ENCODE measurements around the gene COL4A4.

COL4A4 gene

GRCh38 chr2:227058888-227059399 lies 105.1 kb downstream of the COL4A4 start:
- TF ChIP-seq CTCF (conservative IDR thresholded peaks at IDR 0.05; ENCODE audit: control insufficient read depth, insufficient read depth, low read depth, low read length) = no peak
- no peak for DNase-seq (ENCODE audit: low read depth)

GRCh38 chr2:227057743-227058447 lies 106.1 kb downstream of the COL4A4 start:
- DNase-seq (ENCODE audit: low read depth) = no peak
- no peak for TF ChIP-seq CTCF (conservative IDR thresholded peaks at IDR 0.05; ENCODE audit: control insufficient read depth, insufficient read depth, low read depth, low read length)
- H3K4me3 ChIP-seq (ENCODE audit: control insufficient read depth, low read depth, low read length) = no peak overlapping the region

More at GRCh38 chr2:227058888-227059399, 105.1 kb downstream of the COL4A4 start:
- no peak overlapping the region for H3K4me3 ChIP-seq (ENCODE audit: control insufficient read depth, low read depth, low read length)

- peak; percentile 32 for DNase-seq (ENCODE audit: low read depth)
- no peak overlapping the region for H3K4me3 ChIP-seq (ENCODE audit: control insufficient read depth, low read depth, low read length)
- TF ChIP-seq CTCF (conservative IDR thresholded peaks at IDR 0.05; ENCODE audit: control insufficient read depth, insufficient read depth, low read depth, low read length) = no peak
Observed at GRCh38 chr2:227057060-227057459, 106.9 kb downstream of the COL4A4 start.

GRCh38 chr2:227054006-227054405 lies 110.0 kb downstream of the COL4A4 start:
- DNase-seq (ENCODE audit: low read depth) = no peak
- TF ChIP-seq CTCF (conservative IDR thresholded peaks at IDR 0.05; ENCODE audit: control insufficient read depth, insufficient read depth, low read depth, low read length) = no peak

GRCh38 chr2:227052879-227053278 lies 111.1 kb downstream of the COL4A4 start:
- no peak for TF ChIP-seq CTCF (conservative IDR thresholded peaks at IDR 0.05; ENCODE audit: control insufficient read depth, insufficient read depth, low read depth, low read length)
- no peak overlapping the region for H3K4me3 ChIP-seq (ENCODE audit: control insufficient read depth, low read depth, low read length)
- no peak for DNase-seq (ENCODE audit: low read depth)

More at GRCh38 chr2:227054006-227054405, 110.0 kb downstream of the COL4A4 start:
- no peak overlapping the region for H3K4me3 ChIP-seq (ENCODE audit: control insufficient read depth, low read depth, low read length)

- H3K4me3 ChIP-seq (ENCODE audit: control insufficient read depth, low read depth, low read length) = no peak overlapping the region
- DNase-seq (ENCODE audit: low read depth) = peak; percentile 5
- no peak for TF ChIP-seq CTCF (conservative IDR thresholded peaks at IDR 0.05; ENCODE audit: control insufficient read depth, insufficient read depth, low read depth, low read length)
Observed at GRCh38 chr2:227043981-227044380, 120.0 kb downstream of the COL4A4 start.

Measured in fibroblast of mammary gland (primary cell).